ENCODE data around the gene ACTL8.

Gene ACTL8

DNA sequence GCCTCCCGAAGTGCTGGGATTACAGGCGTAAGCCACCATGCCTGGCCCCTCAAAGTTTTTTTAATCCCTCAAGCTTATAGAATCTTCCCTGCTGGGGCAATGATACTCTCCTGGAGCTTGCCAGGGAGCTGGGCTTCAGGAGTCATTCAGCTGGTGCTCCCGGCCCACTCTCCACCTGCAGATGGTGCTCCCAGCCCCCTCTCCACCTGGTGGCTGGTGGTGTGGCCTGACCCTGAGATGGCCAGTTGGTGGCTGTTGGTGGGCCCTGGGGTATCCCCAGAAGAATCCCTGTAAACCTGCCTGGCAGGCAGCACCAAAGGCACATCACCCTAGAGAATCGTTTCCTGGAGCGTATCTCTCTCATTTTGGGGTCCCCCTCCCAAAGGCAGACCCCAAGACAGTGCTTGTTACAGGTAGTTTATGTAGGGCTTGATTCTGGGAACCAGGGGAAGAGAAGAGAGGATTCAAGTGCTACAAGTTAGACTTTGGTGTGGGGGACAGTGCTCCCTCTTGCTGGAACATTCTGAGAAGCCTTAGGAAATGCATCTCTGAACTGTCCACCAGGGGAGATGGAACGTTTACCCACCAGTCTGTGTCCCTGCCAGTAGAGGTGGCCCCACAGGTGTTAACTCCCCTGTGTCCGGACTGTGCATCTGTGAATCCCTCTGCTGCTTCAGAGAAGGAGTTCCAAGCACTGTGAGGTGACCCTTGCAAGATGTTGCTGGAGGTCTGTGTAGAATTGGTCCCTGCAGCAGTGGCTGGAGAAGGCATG, 29.1 kb upstream of the ACTL8 start:
- H3K36me3 Mint-ChIP-seq (ENCODE audit: insufficient read depth): no peaks in the 10 kb centered on the region
- H3K27me3 Mint-ChIP-seq: peaks cover 27 to 50% of the 10 kb centered on the region in 2 donors
- H3K9me3 Mint-ChIP-seq: no peaks in the 10 kb centered on the region
- H3K4me3 Mint-ChIP-seq: no peak overlapping the region
- no peak for DNase-seq
- no peak overlapping the region for H3K27ac Mint-ChIP-seq
- ATAC-seq (replicated peaks): no peak
- H3K4me1 Mint-ChIP-seq (ENCODE audit: low read depth in 2 of 2): no peaks in the 10 kb centered on the region

DNA sequence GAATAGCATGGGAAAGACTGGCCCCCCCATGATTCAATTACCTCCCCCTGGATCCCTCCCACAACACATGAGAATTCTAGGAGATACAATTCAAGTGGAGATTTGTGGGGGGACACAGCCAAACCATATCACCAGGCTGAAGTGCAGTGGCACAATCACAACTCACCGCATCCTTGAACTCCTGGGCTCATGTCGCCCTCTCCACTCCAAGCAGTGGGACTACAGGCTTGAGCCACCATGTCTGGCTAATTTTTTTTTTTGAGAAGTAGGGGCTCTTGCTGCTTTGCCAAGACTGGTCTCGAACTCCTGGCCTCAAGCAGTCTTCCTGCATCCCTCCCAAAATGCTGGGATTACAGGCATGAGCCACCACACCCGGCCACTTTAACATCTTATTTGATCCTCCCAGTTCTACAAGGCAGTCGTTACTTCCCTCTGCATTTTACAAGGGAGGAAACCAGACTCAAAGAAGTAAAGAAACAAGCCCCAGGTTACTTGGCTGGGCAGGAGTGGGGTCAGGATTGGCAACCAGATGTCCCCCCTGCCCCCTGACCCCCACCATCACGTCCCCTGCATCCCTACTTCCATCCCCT, 26.9 kb upstream of the ACTL8 start:
- DNase-seq: no peak
- peaks cover 26 to 45% of the 10 kb centered on the region in 2 donors for H3K27me3 Mint-ChIP-seq
- H3K4me1 Mint-ChIP-seq (ENCODE audit: low read depth in 2 of 2): no peaks in the 10 kb centered on the region
- no peak for ATAC-seq (replicated peaks)
- no peak overlapping the region for H3K27ac Mint-ChIP-seq
- no peak overlapping the region for H3K4me3 Mint-ChIP-seq
- no peaks in the 10 kb centered on the region for H3K36me3 Mint-ChIP-seq (ENCODE audit: insufficient read depth)
- no peaks in the 10 kb centered on the region for H3K9me3 Mint-ChIP-seq

DNA sequence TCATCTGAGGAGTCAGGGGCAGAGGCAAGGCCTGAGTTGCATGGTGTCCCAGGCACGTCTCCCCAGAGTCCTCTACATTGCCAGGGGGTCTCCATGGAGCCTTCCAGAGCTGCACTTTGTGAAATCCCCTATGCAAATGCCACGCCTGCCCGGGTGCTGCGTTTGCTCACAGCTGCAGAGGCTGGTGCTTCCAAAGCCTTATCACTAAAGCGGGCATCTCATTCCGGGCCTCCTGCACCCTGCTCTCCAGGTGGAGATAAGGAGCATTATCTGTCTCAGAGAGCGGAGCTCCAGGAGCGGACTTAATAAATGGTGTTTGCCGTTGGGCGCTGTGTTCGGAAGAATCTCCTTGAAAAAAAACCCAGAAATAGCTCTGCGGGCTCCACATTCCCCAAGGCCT, 25.9 kb upstream of the ACTL8 start:
- Mint-ChIP-seq H3K4me3 (no peak overlapping the region), H3K27me3 (peaks cover 20 to 35% of the 10 kb centered on the region in 2 donors), H3K9me3 (no peaks in the 10 kb centered on the region), H3K4me1 (ENCODE audit: low read depth in 2 of 2) (no peaks in the 10 kb centered on the region), H3K36me3 (ENCODE audit: insufficient read depth) (no peaks in the 10 kb centered on the region), H3K27ac (no peak overlapping the region)
- ATAC-seq (replicated peaks) (no peak), DNase-seq (no peak)

DNA sequence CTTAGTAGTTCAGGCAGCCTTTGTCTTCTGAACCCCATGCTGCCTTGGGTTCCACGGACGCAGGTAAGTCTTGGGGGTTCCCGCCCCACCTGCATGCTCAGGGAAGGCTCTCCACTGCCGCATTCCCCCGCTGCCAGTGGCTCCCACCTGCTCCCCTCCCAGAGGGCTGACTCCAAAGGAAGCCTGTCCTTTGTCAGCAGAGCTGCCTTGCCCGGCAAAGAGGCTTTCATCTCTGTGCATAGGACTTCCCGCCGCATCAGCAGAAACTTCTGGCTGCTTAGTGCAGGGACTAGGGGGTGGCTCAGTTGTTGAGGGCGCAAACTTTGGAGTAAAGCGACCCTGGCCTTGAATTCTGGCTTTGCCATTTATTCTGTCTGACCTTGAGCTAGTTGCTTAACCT, 25.2 kb upstream of the ACTL8 start:
- H3K4me3 Mint-ChIP-seq: no peak overlapping the region
- ATAC-seq (replicated peaks) (no peak), DNase-seq (no peak)
- H3K27ac Mint-ChIP-seq: no peak overlapping the region
- no peaks in the 10 kb centered on the region for H3K4me1 Mint-ChIP-seq (ENCODE audit: low read depth in 2 of 2)
- H3K27me3 Mint-ChIP-seq: peaks cover 20 to 34% of the 10 kb centered on the region in 2 donors
- no peaks in the 10 kb centered on the region for H3K9me3 Mint-ChIP-seq
- no peaks in the 10 kb centered on the region for H3K36me3 Mint-ChIP-seq (ENCODE audit: insufficient read depth)

DNA sequence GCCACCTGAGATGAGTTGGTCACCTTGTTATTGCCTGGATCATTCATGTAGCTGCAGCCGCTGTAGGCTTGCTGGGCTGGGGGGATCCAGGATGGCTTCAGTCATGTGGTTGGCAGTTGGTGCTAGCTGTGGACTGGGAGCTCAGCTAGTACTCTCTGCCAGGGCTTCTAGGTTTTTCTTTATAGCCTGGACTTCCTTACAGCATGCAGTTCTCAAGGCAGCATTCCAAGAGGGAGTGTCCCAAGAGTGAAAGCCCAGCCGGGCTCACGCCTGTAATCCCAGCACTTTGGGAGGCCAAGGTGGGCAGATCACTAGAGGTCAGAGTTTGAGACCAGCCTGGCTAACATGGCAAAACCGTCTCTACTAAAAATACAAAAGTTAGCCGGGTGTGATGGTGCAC, 23.7 kb upstream of the ACTL8 start:
- Mint-ChIP-seq H3K4me1 (ENCODE audit: low read depth in 2 of 2) (no peaks in the 10 kb centered on the region), H3K36me3 (ENCODE audit: insufficient read depth) (no peaks in the 10 kb centered on the region), H3K27ac (no peak overlapping the region), H3K9me3 (no peaks in the 10 kb centered on the region), H3K27me3 (peaks cover 13 to 25% of the 10 kb centered on the region in 2 donors), H3K4me3 (no peak overlapping the region)
- ATAC-seq (replicated peaks) (no peak), DNase-seq (no peak)

DNA sequence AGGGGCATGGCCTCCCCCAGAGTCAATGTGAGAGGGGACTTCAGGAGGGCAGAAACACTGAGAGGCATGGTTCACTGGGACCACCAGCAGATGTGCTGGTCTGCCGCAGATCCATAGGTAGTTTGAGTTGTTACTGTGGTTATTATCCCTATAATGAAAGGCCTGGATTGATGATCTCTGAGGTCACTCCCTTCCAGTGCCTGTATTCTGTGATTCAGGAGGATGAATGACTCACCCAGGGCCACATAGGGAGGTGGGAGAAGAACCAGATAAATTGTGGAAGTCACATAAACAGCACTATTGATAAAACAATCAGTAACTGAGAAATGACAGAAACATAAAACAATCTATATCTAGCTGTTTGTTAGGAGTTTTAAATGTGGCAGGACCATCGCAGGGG, 22.7 kb upstream of the ACTL8 start:
- Mint-ChIP-seq H3K9me3 (no peaks in the 10 kb centered on the region), H3K27ac (no peak overlapping the region), H3K4me3 (no peak overlapping the region), H3K27me3 (peaks cover 4 to 19% of the 10 kb centered on the region in 2 donors), H3K4me1 (ENCODE audit: low read depth in 2 of 2) (no peaks in the 10 kb centered on the region), H3K36me3 (ENCODE audit: insufficient read depth) (no peaks in the 10 kb centered on the region)
- no peak for DNase-seq
- ATAC-seq (replicated peaks): no peak

DNA sequence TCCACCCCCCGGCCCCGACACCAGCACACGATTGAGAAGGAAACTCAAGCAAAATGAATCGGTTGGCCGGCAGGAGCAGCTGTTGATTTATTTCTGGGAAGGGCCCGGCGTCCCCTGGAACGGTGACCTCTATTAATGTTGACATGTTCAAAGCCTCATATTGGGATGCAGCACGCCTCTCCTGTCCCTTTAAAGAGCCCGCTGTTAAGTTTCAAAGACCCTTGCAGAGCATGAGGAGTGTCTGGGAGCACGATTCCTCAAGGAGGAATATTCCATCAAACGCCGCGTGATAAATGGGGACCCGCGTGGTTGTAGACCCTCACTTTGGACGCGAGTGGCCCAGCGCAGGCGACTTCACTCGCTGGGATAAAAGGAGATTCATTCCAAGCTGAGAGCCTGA, 21.5 kb upstream of the ACTL8 start:
- Mint-ChIP-seq H3K4me1 (ENCODE audit: low read depth in 2 of 2) (no peaks in the 10 kb centered on the region), H3K27me3 (peaks cover 0 to 15% of the 10 kb centered on the region in 2 donors), H3K36me3 (ENCODE audit: insufficient read depth) (no peaks in the 10 kb centered on the region)

DNA sequence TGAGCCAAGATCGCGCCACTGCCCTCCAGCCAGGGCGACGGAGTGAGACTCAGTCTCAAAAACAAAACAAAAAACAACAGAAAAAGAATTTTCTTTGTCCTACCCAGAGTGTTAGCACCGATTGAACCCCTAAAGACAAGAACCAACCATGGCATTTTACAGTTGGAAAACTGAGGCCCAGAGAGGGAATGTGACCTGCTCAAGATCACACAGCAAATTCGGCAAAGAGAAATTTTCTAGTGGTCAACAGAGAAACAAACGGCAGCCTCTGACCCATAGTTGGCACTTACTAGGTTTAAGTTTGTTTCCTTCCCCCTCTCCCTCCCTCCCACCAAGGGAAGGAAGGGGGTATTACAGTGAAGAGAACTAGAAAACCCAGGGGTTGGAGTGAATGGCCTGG, 20.5 kb upstream of the ACTL8 start:
- H3K36me3 Mint-ChIP-seq (ENCODE audit: insufficient read depth): no peaks in the 10 kb centered on the region
- ATAC-seq (replicated peaks): no peak
- no peaks in the 10 kb centered on the region for H3K4me1 Mint-ChIP-seq (ENCODE audit: low read depth in 2 of 2)
- H3K4me3 Mint-ChIP-seq: no peak overlapping the region
- no peaks in the 10 kb centered on the region for H3K9me3 Mint-ChIP-seq
- DNase-seq: no peak
- H3K27ac Mint-ChIP-seq: no peak overlapping the region
- peaks cover 0 to 16% of the 10 kb centered on the region in 2 donors for H3K27me3 Mint-ChIP-seq

More for the DNA sequence above, 21.5 kb upstream of the ACTL8 start:
- H3K4me3 Mint-ChIP-seq: no peak overlapping the region
- H3K9me3 Mint-ChIP-seq: no peaks in the 10 kb centered on the region
- H3K27ac Mint-ChIP-seq: no peak overlapping the region
- ATAC-seq (replicated peaks): no peak
- no peak for DNase-seq

DNA sequence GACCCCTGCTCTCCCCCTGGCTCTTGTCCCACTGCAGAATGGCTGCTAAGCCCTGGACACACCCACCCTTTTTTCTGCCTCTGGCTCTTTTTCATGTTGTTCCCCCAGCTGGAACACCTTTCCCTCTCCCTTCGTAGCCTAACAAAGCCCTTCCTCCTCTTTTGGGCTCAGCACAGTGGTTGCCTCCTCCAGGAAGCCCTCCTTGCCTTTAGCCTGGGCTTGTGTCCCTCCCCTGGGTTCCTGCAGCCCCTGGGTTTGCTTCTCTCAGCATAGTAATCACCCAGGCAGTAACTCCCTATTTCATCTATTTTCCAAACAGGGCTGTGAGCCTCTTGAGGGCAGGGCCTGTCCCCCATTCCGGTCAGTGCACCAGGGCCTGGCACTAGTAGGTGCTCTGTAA, 19.8 kb upstream of the ACTL8 start:
- Mint-ChIP-seq H3K4me1 (ENCODE audit: low read depth in 2 of 2) (no peaks in the 10 kb centered on the region), H3K27me3 (peaks cover 4 to 23% of the 10 kb centered on the region in 2 donors), H3K36me3 (ENCODE audit: insufficient read depth) (no peaks in the 10 kb centered on the region), H3K9me3 (no peaks in the 10 kb centered on the region), H3K27ac (no peak overlapping the region), H3K4me3 (no peak overlapping the region)
- DNase-seq (no peak), ATAC-seq (replicated peaks) (no peak)

DNA sequence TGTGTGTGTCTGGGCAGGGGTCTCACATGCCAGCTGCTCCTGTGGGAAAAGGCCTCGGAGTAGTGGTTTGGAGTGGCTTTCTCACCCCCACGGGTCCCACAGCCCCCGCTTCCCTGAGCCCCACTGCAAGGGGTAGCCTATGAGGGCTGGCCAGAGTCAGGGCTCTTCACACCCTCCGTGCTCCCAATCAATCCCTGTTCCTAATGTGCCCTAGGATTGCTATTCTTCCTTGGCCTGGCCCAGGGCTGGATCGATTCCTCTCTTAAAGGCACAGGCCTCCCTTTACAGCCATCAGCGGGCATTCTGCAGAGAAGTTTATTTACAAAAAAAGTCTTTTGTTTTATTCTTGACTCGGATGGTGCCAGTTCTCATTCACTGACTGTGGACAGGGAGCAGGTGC, 19.3 kb upstream of the ACTL8 start:
- Mint-ChIP-seq H3K4me3 (no peak overlapping the region), H3K9me3 (no peaks in the 10 kb centered on the region), H3K27ac (no peak overlapping the region), H3K4me1 (ENCODE audit: low read depth in 2 of 2) (no peaks in the 10 kb centered on the region), H3K27me3 (peaks cover 9 to 27% of the 10 kb centered on the region in 2 donors), H3K36me3 (ENCODE audit: insufficient read depth) (no peaks in the 10 kb centered on the region)
- ATAC-seq (replicated peaks) (no peak), DNase-seq (no peak)

DNA sequence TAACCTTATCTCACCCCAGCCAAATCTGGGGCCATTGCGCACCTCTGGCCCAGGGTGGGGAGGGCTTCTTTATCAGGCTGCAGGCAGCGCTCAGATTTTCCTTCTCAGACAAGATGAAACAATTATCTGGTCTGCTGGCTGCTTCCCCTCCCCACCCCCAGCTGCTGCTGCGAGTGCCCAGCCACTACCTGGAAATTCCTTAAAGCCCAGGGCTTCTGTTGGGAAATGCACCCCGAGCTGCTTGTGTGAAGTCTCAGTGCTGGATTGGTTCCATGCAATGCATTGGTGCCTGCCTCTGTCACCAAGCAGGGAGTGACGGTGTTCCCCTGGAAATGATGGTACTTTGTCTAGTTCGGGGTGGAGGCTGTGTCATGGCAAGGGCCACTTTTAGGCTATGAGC, 18.5 kb upstream of the ACTL8 start:
- Mint-ChIP-seq H3K4me3 (no peak overlapping the region), H3K27ac (no peak overlapping the region)
- no peak for ATAC-seq (replicated peaks)

DNA sequence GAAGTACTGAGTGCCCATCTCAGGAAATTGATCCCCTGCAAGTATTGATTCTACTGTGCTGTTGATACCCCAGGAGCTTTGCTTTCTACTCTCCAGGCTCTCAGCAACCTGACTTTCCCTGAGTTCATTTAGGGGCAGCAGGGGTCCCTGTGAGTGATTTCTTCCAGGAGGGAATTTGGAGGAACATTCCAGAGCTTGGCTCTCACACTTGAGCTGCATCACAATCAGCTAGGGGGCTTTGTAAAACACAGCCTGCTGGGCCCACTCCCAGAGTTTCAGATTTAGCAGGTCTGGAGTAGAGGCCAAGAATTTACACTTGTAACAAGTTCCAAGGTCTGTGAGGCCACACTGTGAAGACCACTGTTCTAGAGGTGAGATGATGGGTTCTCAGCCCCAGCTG, 16.1 kb upstream of the ACTL8 start:
- no peak overlapping the region for H3K4me3 Mint-ChIP-seq
- no peaks in the 10 kb centered on the region for H3K9me3 Mint-ChIP-seq
- no peaks in the 10 kb centered on the region for H3K36me3 Mint-ChIP-seq (ENCODE audit: insufficient read depth)
- H3K27ac Mint-ChIP-seq: no peak overlapping the region
- no peaks in the 10 kb centered on the region for H3K4me1 Mint-ChIP-seq (ENCODE audit: low read depth in 2 of 2)
- DNase-seq (no peak), ATAC-seq (replicated peaks) (no peak)
- H3K27me3 Mint-ChIP-seq: peaks cover 22 to 50% of the 10 kb centered on the region in 2 donors

More for the DNA sequence above, 18.5 kb upstream of the ACTL8 start:
- H3K9me3 Mint-ChIP-seq: no peaks in the 10 kb centered on the region
- no peaks in the 10 kb centered on the region for H3K4me1 Mint-ChIP-seq (ENCODE audit: low read depth in 2 of 2)
- H3K27me3 Mint-ChIP-seq: peaks cover 14 to 36% of the 10 kb centered on the region in 2 donors
- H3K36me3 Mint-ChIP-seq (ENCODE audit: insufficient read depth): no peaks in the 10 kb centered on the region
- no peak for DNase-seq

DNA sequence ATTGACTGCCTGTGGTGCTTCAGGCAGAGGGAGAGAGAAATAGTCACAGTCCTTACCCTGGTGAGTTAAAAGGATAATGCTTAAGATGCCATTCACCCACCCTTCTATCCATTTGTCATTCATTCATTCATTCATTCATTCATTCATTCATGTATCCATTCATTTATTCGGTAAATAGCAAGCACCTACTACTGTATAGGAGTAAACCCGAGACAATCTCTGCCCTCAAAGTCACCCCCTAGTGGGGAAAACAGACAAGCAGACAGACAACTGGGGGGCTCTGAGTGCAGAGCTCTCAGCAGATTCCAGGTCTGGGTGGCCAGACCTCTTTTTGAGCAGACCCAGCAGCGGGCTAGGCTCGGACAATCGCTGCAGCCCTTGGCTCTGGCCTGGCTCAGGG, 14.1 kb upstream of the ACTL8 start:
- DNase-seq (no peak), ATAC-seq (replicated peaks) (no peak)
- Mint-ChIP-seq H3K4me1 (ENCODE audit: low read depth in 2 of 2) (no peaks in the 10 kb centered on the region), H3K27ac (no peak overlapping the region), H3K36me3 (ENCODE audit: insufficient read depth) (no peaks in the 10 kb centered on the region), H3K9me3 (no peaks in the 10 kb centered on the region), H3K27me3 (peaks cover 25 to 58% of the 10 kb centered on the region in 2 donors), H3K4me3 (no peak overlapping the region)

DNA sequence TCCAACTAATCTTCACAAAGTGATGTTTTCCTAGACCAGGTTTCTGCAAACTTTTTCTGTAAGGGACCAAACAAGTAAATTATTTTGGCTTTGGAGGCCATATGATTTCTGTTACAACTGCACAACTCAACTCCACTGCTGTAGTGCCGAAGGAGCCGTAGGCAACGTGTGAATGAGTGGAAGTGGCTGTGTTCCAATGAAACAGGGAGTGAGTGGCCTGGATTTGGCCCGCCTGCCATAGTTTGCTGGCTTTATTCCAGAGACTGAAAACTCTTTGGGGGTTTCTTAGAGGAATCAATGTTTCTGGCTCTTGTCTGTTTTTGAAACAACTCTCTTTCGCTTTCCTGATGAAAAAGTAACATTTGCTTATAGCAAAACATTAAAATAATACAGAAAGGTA, 12.6 kb upstream of the ACTL8 start:
- H3K4me3 Mint-ChIP-seq: no peak overlapping the region
- no peak for DNase-seq

More for the DNA sequence above, 12.6 kb upstream of the ACTL8 start:
- Mint-ChIP-seq H3K27ac (no peak overlapping the region), H3K9me3 (no peaks in the 10 kb centered on the region), H3K4me1 (ENCODE audit: low read depth in 2 of 2) (no peaks in the 10 kb centered on the region), H3K36me3 (ENCODE audit: insufficient read depth) (no peaks in the 10 kb centered on the region), H3K27me3 (peaks cover 25 to 58% of the 10 kb centered on the region in 2 donors)
- ATAC-seq (replicated peaks): no peak
